ENCODE data around the gene CARS1.

Gene CARS1

DNA sequence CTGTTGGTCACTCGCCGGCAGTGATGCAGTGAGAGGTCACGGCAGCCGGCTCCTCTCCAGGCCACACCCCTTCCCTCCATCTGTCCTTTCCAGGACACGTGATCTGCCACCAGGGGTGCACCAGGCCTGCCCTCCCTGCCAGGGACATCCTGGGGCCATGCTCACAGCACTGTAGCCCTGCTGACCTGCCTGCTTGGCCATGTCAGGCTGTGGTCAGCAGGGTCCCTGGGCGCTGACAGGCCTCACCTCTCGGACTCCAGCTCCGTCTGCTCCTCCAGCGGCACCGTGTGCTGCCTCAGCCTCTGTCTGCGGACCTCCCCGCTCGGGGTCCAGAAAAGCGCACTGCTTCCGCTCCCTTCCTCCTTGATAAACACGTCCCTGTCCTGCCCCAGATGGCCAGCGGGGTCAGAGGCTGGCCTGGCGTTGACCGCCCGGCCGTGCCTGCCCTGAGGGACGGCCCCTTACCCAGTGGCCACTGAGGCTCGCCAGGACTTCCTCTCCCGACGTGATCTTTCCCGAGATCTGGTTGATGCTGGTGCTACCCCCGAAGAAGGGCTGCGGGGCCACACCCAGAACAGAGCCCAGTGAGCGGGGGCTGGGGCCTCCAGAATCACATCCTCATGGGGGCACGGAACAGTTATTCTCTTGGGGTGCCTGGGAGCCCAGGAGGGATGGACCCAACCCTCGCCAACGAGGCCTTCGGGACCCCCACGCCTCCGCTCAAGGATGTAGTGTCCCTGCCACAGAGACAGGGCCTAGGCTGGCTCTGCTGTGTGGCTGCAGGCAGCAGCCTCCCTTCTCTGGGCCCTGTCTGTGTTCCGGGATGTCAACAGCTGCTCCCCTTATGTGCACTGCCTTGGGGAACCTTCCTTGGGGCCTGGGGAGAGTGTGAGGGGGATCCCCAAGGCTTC lies 36.3 kb upstream of the CARS1 start:
- Histone ChIP-seq H4K20me1 (ENCODE audit: insufficient read depth) (no peaks in the 10 kb centered on the region), H3K79me2 (ENCODE audit: insufficient read depth, low read depth) (no peaks in the 10 kb centered on the region), H3K4me2 (no peak overlapping the region), H3K27me3 (ENCODE audit: insufficient read depth, low read depth) (no peaks in the 10 kb centered on the region), H3K4me3 (IDR thresholded peaks at IDR 0.05; ENCODE audit: insufficient read depth, low read depth, low read length) (no peak overlapping the region), H3K27ac (no peak overlapping the region), H3K9ac (no peak overlapping the region), H2AFZ (ENCODE audit: low read depth) (no peak overlapping the region), H3K4me1 (ENCODE audit: low read depth, poor library complexity, severe bottlenecking) (no peaks in the 10 kb centered on the region), H3K36me3 (ENCODE audit: insufficient read depth) (no peaks in the 10 kb centered on the region)
- TF ChIP-seq, protein P1, sequence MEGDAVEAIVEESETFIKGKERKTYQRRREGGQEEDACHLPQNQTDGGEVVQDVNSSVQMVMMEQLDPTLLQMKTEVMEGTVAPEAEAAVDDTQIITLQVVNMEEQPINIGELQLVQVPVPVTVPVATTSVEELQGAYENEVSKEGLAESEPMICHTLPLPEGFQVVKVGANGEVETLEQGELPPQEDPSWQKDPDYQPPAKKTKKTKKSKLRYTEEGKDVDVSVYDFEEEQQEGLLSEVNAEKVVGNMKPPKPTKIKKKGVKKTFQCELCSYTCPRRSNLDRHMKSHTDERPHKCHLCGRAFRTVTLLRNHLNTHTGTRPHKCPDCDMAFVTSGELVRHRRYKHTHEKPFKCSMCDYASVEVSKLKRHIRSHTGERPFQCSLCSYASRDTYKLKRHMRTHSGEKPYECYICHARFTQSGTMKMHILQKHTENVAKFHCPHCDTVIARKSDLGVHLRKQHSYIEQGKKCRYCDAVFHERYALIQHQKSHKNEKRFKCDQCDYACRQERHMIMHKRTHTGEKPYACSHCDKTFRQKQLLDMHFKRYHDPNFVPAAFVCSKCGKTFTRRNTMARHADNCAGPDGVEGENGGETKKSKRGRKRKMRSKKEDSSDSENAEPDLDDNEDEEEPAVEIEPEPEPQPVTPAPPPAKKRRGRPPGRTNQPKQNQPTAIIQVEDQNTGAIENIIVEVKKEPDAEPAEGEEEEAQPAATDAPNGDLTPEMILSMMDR (conservative IDR thresholded peaks at IDR 0.05; ENCODE audit: low read depth, low read length), result no peak

DNA sequence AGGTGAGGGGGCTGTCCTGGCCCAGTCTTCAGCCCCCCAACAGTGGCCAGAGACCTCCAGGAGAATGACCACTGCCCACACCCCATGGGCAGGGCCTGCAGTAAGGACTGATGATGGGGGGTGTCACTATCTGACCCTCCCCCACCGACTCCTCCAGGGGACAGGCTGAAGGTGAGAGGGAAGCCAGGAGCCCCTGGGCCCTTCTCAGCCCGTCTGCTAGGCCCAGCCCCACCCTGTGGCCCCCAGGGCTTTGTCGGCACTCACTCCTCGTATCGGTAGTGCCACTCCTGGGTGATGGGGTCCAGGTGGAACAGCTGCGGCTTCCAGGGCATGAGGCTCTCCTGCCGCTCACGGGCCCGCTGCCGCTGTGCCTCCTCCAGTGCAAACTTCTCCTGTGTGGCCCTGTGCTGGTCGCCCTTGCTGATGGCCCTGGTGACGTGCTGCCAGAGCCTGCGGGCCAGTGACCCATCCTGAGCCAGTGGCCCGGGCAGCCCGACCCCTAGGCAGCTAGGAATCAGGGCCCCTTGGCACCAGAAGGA lies 35.4 kb upstream of the CARS1 start:
- no peak overlapping the region for H3K4me2 ChIP-seq
- no peaks in the 10 kb centered on the region for H3K79me2 ChIP-seq (ENCODE audit: insufficient read depth, low read depth)
- H3K9ac ChIP-seq, result no peak overlapping the region
- H3K36me3 ChIP-seq (ENCODE audit: insufficient read depth), result no peaks in the 10 kb centered on the region
- no peak overlapping the region for H3K27ac ChIP-seq
- TF ChIP-seq, protein P1 (conservative IDR thresholded peaks at IDR 0.05; ENCODE audit: low read depth, low read length), result no peak
- H3K4me3 ChIP-seq (IDR thresholded peaks at IDR 0.05; ENCODE audit: insufficient read depth, low read depth, low read length), result no peak overlapping the region
- H3K4me1 ChIP-seq (ENCODE audit: low read depth, poor library complexity, severe bottlenecking), result no peaks in the 10 kb centered on the region
- H3K27me3 ChIP-seq (ENCODE audit: insufficient read depth, low read depth), result no peaks in the 10 kb centered on the region
- no peak overlapping the region for H2AFZ ChIP-seq (ENCODE audit: low read depth)
- H4K20me1 ChIP-seq (ENCODE audit: insufficient read depth), result no peaks in the 10 kb centered on the region

DNA sequence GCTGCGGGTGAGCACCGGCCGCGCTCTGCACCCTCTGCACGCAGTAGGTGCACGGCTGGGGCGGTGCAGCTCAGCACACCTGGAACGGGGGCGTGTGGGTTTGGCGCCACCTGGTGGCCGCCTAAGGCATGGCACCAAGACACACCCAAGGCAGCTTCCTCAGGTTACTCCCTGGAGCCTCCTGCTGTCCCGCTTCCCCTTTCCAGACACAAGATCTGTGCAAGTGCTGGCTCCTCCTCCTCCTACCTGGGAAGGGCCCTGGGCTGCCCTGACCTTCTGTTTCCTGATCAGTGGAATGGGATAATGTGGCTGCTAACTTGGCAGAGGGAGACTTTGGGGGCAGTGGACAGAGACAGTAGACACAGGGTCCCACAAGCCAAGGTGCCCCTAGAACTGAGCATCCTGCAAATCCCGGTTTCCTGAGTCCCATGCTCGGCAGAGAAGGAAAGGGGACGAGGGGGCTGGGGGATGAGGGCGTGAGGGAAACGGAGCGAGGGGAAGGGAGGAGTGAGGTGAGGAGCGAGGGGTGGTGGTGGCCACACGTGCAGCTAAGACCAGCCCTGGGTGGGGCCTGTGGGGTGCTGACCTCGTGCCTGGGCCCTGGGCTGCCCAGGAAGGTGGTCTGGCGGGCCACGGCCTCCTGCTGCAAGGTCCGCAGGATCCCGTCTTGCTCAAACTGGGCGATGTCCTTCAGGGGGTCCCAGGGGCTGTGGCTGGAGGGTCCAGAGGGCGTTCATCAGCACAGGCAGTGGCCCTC lies 34.8 kb upstream of the CARS1 start:
- Histone ChIP-seq H3K27ac (no peak overlapping the region), H3K79me2 (ENCODE audit: insufficient read depth, low read depth) (no peaks in the 10 kb centered on the region), H3K9ac (no peak overlapping the region), H3K4me3 (IDR thresholded peaks at IDR 0.05; ENCODE audit: insufficient read depth, low read depth, low read length) (no peak overlapping the region), H3K4me2 (no peak overlapping the region), H2AFZ (ENCODE audit: low read depth) (no peak overlapping the region), H3K36me3 (ENCODE audit: insufficient read depth) (no peaks in the 10 kb centered on the region), H4K20me1 (ENCODE audit: insufficient read depth) (no peaks in the 10 kb centered on the region), H3K4me1 (ENCODE audit: low read depth, poor library complexity, severe bottlenecking) (no peaks in the 10 kb centered on the region), H3K27me3 (ENCODE audit: insufficient read depth, low read depth) (no peaks in the 10 kb centered on the region)
- TF ChIP-seq, protein P1 (conservative IDR thresholded peaks at IDR 0.05; ENCODE audit: low read depth, low read length), result peak; percentile 92

DNA sequence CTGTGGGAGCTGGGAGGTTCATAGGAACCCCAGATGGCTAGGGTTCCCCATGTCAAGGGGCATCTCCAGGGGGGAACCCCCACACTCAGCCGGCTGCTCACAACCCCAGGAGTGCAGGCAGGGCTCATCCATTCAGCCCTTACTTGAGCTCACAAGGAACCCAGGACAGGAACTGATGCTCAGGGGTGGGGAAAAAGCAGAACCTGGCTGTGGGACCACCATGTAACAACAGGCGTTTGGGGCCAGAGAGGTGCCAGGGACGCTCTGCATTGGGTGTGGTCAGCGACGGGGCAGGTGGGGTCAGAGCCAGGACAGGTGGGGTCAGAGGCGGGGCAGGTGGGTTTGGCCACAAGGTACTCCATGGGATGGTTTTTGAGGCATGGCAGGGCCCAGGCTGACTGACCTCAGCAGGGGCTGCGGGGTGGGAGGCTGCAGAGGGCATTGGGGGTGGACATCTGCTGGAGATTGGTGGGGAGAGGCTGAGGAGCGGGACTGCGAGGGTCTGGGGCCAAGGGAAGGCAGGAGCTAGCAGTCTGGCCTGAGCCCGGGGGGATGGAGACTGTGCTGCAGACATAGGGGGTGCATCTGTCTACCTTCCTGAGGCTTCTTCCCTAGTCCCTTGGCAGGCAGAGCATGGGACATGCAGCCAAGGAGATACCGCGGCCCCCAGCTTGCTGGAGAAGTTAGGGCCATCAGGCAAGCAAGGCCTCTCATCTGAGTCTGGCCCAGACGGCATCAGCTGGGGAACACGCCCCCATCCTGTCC lies 34.0 kb upstream of the CARS1 start:
- H3K4me3 ChIP-seq (IDR thresholded peaks at IDR 0.05; ENCODE audit: insufficient read depth, low read depth, low read length), result no peak overlapping the region
- H3K4me1 ChIP-seq (ENCODE audit: low read depth, poor library complexity, severe bottlenecking), result no peaks in the 10 kb centered on the region
- TF ChIP-seq, protein P1 (conservative IDR thresholded peaks at IDR 0.05; ENCODE audit: low read depth, low read length), result no peak
- H3K36me3 ChIP-seq (ENCODE audit: insufficient read depth), result no peaks in the 10 kb centered on the region
- H3K27ac ChIP-seq, result no peak overlapping the region
- H4K20me1 ChIP-seq (ENCODE audit: insufficient read depth), result no peaks in the 10 kb centered on the region
- no peak overlapping the region for H3K9ac ChIP-seq
- no peaks in the 10 kb centered on the region for H3K79me2 ChIP-seq (ENCODE audit: insufficient read depth, low read depth)
- no peak overlapping the region for H2AFZ ChIP-seq (ENCODE audit: low read depth)
- H3K27me3 ChIP-seq (ENCODE audit: insufficient read depth, low read depth), result no peaks in the 10 kb centered on the region
- no peak overlapping the region for H3K4me2 ChIP-seq
